K562 (cell line): ENCODE data around the gene NALCN. TPM values are rescaled to one million over a fixed set of nuclear protein-coding genes. Genes with fewer than 3 reads are reported as not detected.

Experiments used
- ATAC-seq: fragments of 200-7000 bp; cut with Tn5 transposase; 3 replicates; pipeline ENCODE4 v1.9.1; 2020; ENCODE audit warnings: moderate library complexity
- BruUV-seq: library from RNA; stranded (reverse); fragments of 400-500 nt; replicated peaks from 2 replicates; lab custom pipeline; 2021; lab: Mats Ljungman, UMichigan
- CTCF ChIA-PET: fragments of 300-600 bp; formaldehyde crosslinking; extraction: SDS; loops from one replicate; lab custom pipeline; 2021; ENCODE audit warnings: low intra/inter-chr PET ratio; lab: Yijun Ruan, JAX
- POLR2A ChIA-PET: fragments of 300-600, 350-650 bp; sonication (Branson Sonifier 250); formaldehyde crosslinking; extraction: SDS; loops from one replicate; lab custom pipeline; 2021; ENCODE audit warnings: antibody characterized with exemption, inconsistent platforms; lab: Yijun Ruan, JAX
- DNase-seq, 4 experiments: peaks; one replicate each; pipeline versions ENCODE4 v3.0.0 to v3.0.0-alpha.2; 2011 to 2018; ENCODE audit warnings: low spot score in 3 of 4, mixed read lengths in 3 of 4; ENCODE audit errors: extremely low read depth in 1 of 4
- FAIRE-seq: peaks from 2 replicates; lab custom pipeline; 2011; peaks lifted over from hg19 to GRCh38; lab: Jason Lieb, UNC
- H2AFZ ChIP-seq: 2 replicates; pipeline ENCODE4 v1.6.0; 2011; ENCODE audit warnings: low read depth, low read length, control low read depth, inconsistent platforms
- H3K27ac ChIP-seq: fragments of 200-600 bp; 3 replicates; pipeline ENCODE4 v1.8.0; 2011; ENCODE audit warnings: low read depth, mild to moderate bottlenecking, control low read depth, inconsistent platforms, low read length, moderate library complexity, mixed read lengths; ENCODE audit errors: extremely low read depth
- H3K27me3 ChIP-seq, 2 experiments: fragments of 300-600 bp in 1 of 2; 2 replicates in 1 of 2; 3 replicates in 1 of 2; pipeline versions ENCODE4 v1.6.0 to v1.8.0; 2011; ENCODE audit warnings: inconsistent platforms in 2 of 2, low read length in 2 of 2, mild to moderate bottlenecking in 1 of 2, mixed read lengths in 1 of 2, moderate library complexity in 1 of 2; ENCODE audit not compliant: control insufficient read depth in 2 of 2, insufficient read depth in 2 of 2
- H3K36me3 ChIP-seq: fragments of 300-600 bp; 3 replicates; pipeline ENCODE4 v1.8.0; 2011; ENCODE audit warnings: mild to moderate bottlenecking, low read length, inconsistent platforms; ENCODE audit not compliant: control insufficient read depth, insufficient read depth
- H3K4me1 ChIP-seq, 2 experiments: fragments of 200-600 bp in 1 of 2; replicated peaks in 1 of 2; 2 replicates in 1 of 2; 3 replicates in 1 of 2; pipeline versions ENCODE4 v1.5.1 to v1.8.0; 2011; ENCODE audit warnings: inconsistent platforms in 2 of 2, low read length in 2 of 2, mild to moderate bottlenecking in 1 of 2, mixed read lengths in 1 of 2, moderate library complexity in 1 of 2; ENCODE audit not compliant: control insufficient read depth in 2 of 2, insufficient read depth in 2 of 2
- H3K4me2 ChIP-seq: 2 replicates; pipeline ENCODE4 v1.6.1; 2011; ENCODE audit warnings: low read length, control low read depth, inconsistent platforms, mixed read lengths; ENCODE audit not compliant: insufficient read depth
- H3K4me3 ChIP-seq: fragments of 200-600 bp; sonication (generic), shearing (Covaris generic); 2 replicates; pipeline ENCODE4 v1.5.1; 2016; ENCODE audit warnings: control low read depth, inconsistent platforms
- H3K79me2 ChIP-seq: fragments of 200-600 bp; 3 replicates; pipeline ENCODE4 v1.8.0; 2011; ENCODE audit warnings: low read length, inconsistent platforms; ENCODE audit not compliant: control insufficient read depth, insufficient read depth
- H3K9ac ChIP-seq, 2 experiments: 2 replicates each; pipeline versions ENCODE4 v1.6.0 to v1.6.1; 2011; ENCODE audit warnings: low read depth in 2 of 2, low read length in 2 of 2, control low read depth in 1 of 2, inconsistent platforms in 1 of 2, mild to moderate bottlenecking in 1 of 2, mixed read lengths in 1 of 2; ENCODE audit not compliant: insufficient read depth in 1 of 2
- H3K9me1 ChIP-seq: one replicate; pipeline ENCODE4 v1.6.0; 2011; ENCODE audit warnings: inconsistent platforms, mild to moderate bottlenecking, low read length, moderate library complexity; ENCODE audit not compliant: control insufficient read depth, insufficient read depth
- H3K9me3 ChIP-seq: replicated peaks from 2 replicates; pipeline ENCODE4 v1.5.1; 2011; ENCODE audit warnings: low read depth, low read length, inconsistent platforms; ENCODE audit not compliant: control insufficient read depth, insufficient read depth
- H4K20me1 ChIP-seq: replicated peaks from 2 replicates; pipeline ENCODE4 v1.6.1; 2011; ENCODE audit warnings: low read length, inconsistent platforms, mixed read lengths; ENCODE audit not compliant: control insufficient read depth, insufficient read depth
- ARNT ChIP-seq, 2 experiments: fragments of 450-650 bp; IDR thresholded peaks; 2 replicates each; pipeline ENCODE4 v1.6.1; 2016; ENCODE audit warnings: mild to moderate bottlenecking in 1 of 2
- ELF2 ChIP-seq: fragments of 250-450 bp; sonication (Bioruptor Pico); IDR thresholded peaks from 2 replicates; pipeline ENCODE4 v1.5.0; 2021; ENCODE audit warnings: mild to moderate bottlenecking
- NFIC ChIP-seq: fragments of 450-650 bp; IDR thresholded peaks from 2 replicates; pipeline ENCODE4 v1.6.1; 2017; ENCODE audit warnings: mild to moderate bottlenecking, inconsistent platforms
- PPARD ChIP-seq: fragments of 250-450 bp; sonication (Bioruptor Pico); IDR thresholded peaks from 2 replicates; pipeline ENCODE4 v1.8.0; 2022; ENCODE audit warnings: inconsistent platforms, mild to moderate bottlenecking, moderate library complexity
- ZNF583 ChIP-seq: fragments of 250-450 bp; sonication (Bioruptor Pico); IDR thresholded peaks from 2 replicates; pipeline ENCODE4 v1.4.0; 2020
- ZNF586 ChIP-seq: fragments of 450-650 bp; formaldehyde crosslinking; conservative IDR thresholded peaks from 2 replicates; pipeline ENCODE4 v1.4.0; 2020; ENCODE audit warnings: mild to moderate bottlenecking, moderate library complexity
- WGBS: fragments of 100-300 bp; shearing (Covaris generic); methylation state at CpG from one replicate; pipeline ENCODE4 v1.1.6; 2016; ENCODE audit warnings: low coverage, mixed read lengths; ENCODE audit not compliant: insufficient coverage; ENCODE audit errors: missing lambda C conversion rate; 5-methylcytosine and 5-hydroxymethylcytosine counted together
- in situ Hi-C: fragments of 300-500 bp; cut with MboI; formaldehyde crosslinking; loops from 4 replicates; pipeline ENCODE4 v1.15.0; 2018; ENCODE audit warnings: inconsistent platforms, mixed read lengths
- intact Hi-C: fragments of 100-400 bp; cut with micrococcal nuclease; formaldehyde crosslinking; loops from 2 replicates; pipeline ENCODE4 v1.14.2; 2022
- polyA plus RNA-seq, 8 experiments: library from polyadenylated mRNA; depleted of rRNA in 4 of 8; stranded (reverse) in 5 of 8; unstranded in 3 of 8; fragments of >200 nt; fragmentation: Nextera tagmentation in 2 of 8; fragmentation: Illumina TruSeq in 1 of 8; extraction: Ambion mirVana in 2 of 8; extraction: Trizol in 1 of 8; gene quantifications; 2 replicates each; pipeline versions ENCODE4 v1.2.1 to v1.2.3, GENCODE V29; 2011 to 2014; ENCODE audit warnings: inconsistent platforms in 1 of 8, missing spikeins in 1 of 8
- total RNA-seq, 7 experiments: library from RNA; depleted of rRNA in 6 of 7; stranded (reverse); fragments of >200 nt in 6 of 7; fragmentation: Illumina TruSeq in 2 of 7; extraction: Trizol in 2 of 7; gene quantifications; 2 replicates each; pipeline versions ENCODE4 v1.2.1 to v1.2.3, GENCODE V29; 2011 to 2021; ENCODE audit warnings: low replicate concordance in 1 of 7
- TF ChIP-seq, protein P1 (sequence below): fragments of 450-650 bp; formaldehyde crosslinking; IDR thresholded peaks from 2 replicates; pipeline ENCODE4 v1.4.0; 2020; ENCODE audit warnings: mild to moderate bottlenecking

Gene NALCN
- total and polyA plus RNA-seq, 9 of the 15 experiments (the other 6 are each of a cell fraction or from before 2014, with no cell fraction given) = not detected

GRCh38 chr13:101298517-101298916, 117.8 kb downstream of the NALCN start:
- H3K27ac ChIP-seq = no peak overlapping the region
- no peak overlapping the region for H3K4me3 ChIP-seq
- H3K4me2 ChIP-seq = no peak overlapping the region
- POLR2A ChIA-PET = no interaction called here
- CTCF ChIA-PET = interaction anchor here (0.6 kb wide), 1 partner anchor 1475 kb away, joined by 3 read pairs; no protein-coding TSS in a partner anchor
- DNase-seq (no peak), FAIRE-seq (no peak), ATAC-seq (no peak)
- no TSS peak for BruUV-seq
- H3K9me3 ChIP-seq = no peaks in the 10 kb centered on the region
- WGBS = 3% methylated on average over 2 of the region's 4 CpGs
- no peaks in the 10 kb centered on the region for H4K20me1 ChIP-seq
- no peaks in the 10 kb centered on the region for H3K4me1 ChIP-seq
- TF ChIP-seq ZNF583 (CRISPR knock-in tag) (no peak), ARNT (IDR thresholded peaks at IDR 0.05) (no peak), ZNF586 (CRISPR knock-in tag) (no peak), ELF2 (no peak), NFIC (no peak), PPARD (CRISPR knock-in tag) (no peak)
- TF ChIP-seq, protein P1, sequence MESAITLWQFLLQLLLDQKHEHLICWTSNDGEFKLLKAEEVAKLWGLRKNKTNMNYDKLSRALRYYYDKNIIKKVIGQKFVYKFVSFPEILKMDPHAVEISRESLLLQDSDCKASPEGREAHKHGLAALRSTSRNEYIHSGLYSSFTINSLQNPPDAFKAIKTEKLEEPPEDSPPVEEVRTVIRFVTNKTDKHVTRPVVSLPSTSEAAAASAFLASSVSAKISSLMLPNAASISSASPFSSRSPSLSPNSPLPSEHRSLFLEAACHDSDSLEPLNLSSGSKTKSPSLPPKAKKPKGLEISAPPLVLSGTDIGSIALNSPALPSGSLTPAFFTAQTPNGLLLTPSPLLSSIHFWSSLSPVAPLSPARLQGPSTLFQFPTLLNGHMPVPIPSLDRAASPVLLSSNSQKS = no peak
- no peak overlapping the region for H3K9ac ChIP-seq
- H2AFZ ChIP-seq = no peak overlapping the region
- no peaks in the 10 kb centered on the region for H3K27me3 ChIP-seq
- H3K9me1 ChIP-seq = no peaks in the 10 kb centered on the region
- H3K79me2 ChIP-seq = no peaks in the 10 kb centered on the region
- intact Hi-C loops = no loop called here
- in situ Hi-C loops = no loop called here
- no peaks in the 10 kb centered on the region for H3K36me3 ChIP-seq
